Mesenteric fat pad (tissue), 1 donor: ENCODE data around the gene INPP5A. TPM values are rescaled to one million over a fixed set of nuclear protein-coding genes. Genes with fewer than 3 reads are reported as not detected.
"Not testable (repeated sequence)": the region's sequence is repeated elsewhere in the genome, so short reads cannot be mapped to it uniquely, and the experiment has no call there.

Experiments
- DNase-seq: peaks from one replicate; pipeline ENCODE4 v3.0.0-alpha.2; 2020; ENCODE audit warnings: low spot score
- total RNA-seq: library from RNA; stranded (reverse); fragmentation: NEBNext Ultra II Directional; extraction: Animal tissue kit (Norgen Biotek cat#: 25700); gene quantifications from one replicate; pipeline ENCODE4 v1.2.1, GENCODE V29; 2021
- donor health status: DM: yes; HTN: yes; CAD: no.

Gene INPP5A
- total RNA-seq, 1 donor from 2014 or later, result 30.5 TPM

DNA sequence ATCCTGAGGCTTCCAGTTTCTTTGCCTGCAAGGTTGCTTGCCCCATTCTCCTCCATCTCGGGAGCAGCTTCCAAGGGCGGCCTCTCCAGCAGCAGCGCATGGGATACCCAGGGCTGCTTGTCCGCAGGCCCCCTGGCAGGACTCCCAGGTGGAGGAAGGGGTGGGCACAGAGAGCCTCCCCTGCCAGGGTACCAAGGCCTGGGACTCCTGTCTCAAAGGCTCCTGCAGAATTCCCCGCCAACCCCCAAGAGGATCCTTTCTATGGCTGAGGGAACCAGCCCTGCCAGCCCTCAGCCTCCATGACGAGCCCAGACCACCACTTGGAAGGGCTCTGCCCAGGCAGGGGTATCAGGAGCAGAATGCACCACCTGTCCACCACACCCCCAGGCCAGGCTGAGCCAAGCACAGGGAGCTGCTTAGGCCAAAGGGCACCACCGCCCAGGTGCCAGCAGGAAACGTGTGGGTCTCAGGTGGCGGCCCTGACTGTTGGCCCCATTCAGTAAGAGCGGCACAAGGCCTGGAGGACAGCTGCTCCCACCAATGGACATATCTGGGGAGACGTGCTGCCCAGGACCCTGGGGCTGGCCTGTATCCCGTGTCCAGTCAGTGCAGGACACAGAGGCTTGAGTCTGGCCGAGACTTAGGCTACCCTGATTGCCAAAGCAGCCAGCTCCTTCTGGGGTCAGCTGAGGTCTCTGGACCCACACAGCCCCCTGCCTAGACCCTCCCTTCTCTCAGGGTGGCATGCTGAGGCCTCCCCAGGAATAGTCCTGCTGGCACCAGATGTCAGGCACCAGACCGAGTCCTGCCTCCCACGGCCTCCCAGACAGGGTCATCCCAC, 33.8 kb upstream of the INPP5A start:
- no peak for DNase-seq

DNA sequence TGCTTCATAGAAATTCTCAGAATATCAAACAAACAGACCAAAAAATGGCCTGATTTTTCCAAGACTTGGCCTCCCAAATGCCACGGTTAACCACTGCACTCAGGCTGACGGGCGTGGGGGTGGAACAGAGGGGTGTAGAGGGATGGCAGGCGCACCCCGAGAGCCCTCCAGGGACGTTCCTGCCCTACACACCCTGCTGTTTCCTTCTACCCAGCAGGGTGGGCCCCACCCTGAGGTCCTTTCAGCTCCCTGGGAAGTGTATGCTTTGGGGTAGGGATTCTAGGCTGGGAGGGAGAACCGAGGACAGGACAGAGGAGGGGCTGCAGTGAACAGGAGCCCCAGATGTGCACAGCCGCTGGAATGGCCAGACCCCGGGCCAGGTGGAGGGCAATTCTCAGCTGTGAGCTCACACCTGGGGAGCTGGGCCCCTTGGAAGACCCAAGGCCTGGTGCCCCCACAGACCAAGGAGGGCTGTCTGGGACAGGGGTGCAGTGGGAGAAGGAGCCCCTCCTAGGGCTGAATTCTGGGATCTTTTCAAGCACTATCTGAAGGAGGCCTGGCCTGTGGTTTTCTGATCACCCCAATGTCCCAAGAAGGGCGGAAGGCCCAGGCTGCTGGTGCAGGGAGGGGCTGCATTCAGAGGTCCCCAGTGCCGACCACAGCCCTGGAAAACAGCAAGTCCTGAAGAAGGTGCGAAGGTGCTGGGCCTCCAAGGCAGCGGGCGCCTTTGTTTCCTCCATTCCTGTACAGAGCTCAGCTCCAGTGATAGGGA, 32.9 kb upstream of the INPP5A start:
- DNase-seq, result peak; percentile 75

GRCh38 chr10:132505546-132505945, 32.0 kb upstream of the INPP5A start:
- not testable (repeated sequence) for DNase-seq

DNA sequence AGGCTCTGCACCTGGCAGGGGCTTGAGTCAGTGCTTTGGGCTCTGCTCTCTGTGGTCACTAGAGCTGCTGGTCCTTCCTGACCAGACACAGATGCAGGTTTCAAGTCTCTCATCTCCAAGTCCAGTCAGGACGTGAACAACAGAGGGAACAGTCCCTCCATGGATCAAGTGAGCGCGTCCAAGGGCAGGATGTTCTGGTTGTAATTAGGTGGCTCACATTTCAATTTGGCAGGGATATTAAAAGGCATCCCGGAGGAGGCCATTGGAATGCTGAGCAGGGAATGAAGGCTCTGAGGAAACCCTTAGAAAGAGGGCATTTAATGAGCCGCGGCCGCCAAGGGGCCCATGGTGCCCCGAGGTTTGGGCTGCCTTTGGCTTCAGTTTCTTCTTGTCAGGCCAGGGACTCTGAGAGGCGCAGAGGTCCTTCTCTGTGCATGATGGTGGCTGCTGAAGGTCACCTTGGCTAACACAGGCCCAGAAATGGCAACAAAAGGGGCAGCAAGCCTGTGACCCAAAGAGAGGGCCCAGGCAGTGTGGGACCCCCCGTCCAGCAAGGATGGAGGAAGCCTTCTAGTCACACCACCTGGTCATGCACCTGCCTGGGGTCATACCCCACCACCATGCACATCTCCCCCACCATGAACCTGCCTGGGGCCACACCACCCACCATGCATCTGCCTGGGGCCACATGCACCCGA, 30.7 kb upstream of the INPP5A start:
- peak; percentile 74 for DNase-seq

DNA sequence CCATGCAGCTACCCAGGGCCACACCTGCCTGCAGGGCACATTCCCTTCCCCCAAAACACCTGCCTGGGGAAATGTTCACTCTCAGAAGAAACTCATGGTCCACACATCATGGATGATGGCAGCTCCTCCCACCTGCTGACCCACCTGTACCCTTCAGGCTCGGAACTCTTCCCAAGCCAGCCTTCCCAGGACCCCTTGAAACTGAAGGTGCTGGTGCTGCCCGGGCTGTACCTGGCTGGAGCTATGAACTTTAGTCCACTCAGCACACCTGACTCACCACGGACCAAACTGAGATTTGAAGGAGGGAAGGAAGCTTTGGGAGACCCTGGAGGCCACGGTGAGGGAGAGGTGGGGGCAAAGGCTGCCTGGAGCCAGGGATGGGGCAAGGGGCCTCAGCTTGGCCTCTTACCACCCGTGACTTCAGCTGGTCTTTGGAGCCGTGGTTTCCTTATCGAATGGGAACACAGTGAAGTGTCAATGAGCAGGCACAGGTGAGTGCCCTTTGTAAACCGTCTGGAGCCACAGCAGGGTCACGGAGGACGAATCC, 30.1 kb upstream of the INPP5A start:
- DNase-seq, result peak; percentile 37

DNA sequence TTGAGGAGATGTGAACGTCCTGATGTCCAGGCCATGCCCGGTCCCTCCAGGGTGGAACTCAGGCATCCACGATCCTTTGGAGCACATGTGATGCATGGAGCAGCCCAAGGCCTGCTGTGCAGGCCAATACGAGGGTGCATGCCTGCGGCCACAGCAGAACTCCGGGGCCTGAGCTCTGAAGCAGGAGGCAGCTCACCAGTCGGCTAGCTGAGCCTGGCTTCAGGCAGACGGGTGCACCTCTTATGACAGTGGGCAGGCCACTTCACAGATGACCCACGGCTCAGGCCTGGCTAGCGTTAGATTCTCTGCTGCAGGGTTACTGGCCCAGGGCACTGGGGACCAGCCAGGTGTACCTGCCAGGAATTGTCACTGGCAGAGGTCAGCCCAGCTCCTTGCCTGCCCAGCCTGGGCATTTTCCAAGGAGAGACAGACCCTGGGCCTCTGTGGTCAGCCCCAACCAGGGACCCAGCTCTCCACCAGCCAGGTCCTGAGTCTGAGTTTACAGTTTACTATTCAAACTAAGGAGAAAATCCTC, 29.6 kb upstream of the INPP5A start:
- peak; percentile 76 for DNase-seq

DNA sequence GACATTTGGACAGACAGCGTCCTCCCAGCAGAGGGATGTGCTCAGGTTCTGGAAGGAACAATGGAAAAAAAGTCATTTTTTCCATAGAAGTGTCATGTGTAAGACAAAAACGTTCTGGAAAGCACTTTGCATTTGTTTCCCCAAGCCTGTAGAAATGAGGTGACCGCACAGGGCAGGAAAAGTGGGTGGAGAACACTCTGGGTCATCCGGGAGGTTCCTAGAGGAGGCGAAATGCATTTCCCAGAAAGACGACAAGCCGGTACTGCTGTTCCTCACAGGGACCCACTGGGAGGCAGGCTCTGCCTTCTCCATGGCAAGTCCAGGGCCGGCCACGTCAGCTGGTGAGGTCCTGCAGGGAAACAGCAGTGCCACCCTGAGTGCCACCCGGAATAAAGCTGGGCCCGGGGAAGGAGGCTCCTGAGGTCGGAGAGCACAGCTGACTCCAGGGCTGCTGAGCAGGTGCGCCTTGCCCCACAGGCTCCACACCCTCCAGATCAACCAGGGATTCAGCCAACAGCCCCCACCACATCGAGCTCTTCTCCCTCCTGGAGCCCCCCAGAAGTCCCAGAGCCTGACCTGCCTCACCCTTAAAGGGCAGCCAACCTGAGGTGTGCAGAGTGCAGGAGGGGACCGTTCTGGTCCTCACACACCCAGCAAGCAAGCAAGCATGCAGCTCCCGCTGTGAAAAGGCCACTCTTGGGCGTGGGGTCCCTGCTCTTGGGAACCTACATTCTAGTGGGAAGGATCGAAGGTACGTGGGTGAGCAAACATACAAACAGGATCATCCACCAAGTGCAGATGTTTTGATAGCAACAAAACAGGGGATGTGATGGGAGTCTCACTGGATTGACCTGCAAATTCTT, 28.8 kb upstream of the INPP5A start:
- DNase-seq, result peak; percentile 87

DNA sequence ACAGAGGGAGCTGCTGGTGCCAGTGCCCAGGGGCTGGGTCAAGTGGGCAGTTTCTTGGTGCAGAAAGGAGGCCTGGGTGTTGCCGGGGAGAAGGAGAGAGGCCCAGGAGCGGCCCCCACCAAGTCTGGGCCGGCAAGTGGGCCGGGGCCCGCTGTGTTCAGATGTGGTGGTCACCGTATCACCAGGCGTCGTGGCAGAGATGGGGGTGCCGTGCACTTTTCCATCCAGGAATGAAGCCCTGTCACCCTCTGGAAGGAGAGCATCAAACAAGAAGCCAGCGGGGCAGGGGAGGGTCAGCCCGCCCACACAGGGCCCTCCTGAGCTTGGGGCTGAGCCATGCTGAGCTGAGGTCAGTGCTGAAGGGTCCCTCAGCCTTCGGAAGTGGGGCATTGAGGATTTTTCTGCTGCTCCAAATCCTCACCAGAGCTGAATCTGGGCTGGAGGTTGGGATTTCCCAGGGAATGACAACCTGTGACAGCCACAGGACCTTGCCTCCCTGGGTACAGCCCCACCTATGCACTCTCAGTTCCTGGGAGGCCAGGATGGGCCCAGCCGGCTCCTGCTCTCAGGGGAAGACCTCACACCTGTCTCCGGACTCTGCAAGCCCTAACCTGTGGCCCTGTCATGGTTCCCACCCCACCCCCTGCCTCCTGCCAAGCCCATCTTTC, 27.9 kb upstream of the INPP5A start:
- peak; percentile 85 for DNase-seq

- no peak for DNase-seq
Observed at GRCh38 chr10:132510174-132510611, 27.4 kb upstream of the INPP5A start.

- peak; percentile 18 for DNase-seq
Observed at GRCh38 chr10:132511121-132512051, 26.2 kb upstream of the INPP5A start.

GRCh38 chr10:132512052-132512442, 25.5 kb upstream of the INPP5A start:
- no peak for DNase-seq

DNA sequence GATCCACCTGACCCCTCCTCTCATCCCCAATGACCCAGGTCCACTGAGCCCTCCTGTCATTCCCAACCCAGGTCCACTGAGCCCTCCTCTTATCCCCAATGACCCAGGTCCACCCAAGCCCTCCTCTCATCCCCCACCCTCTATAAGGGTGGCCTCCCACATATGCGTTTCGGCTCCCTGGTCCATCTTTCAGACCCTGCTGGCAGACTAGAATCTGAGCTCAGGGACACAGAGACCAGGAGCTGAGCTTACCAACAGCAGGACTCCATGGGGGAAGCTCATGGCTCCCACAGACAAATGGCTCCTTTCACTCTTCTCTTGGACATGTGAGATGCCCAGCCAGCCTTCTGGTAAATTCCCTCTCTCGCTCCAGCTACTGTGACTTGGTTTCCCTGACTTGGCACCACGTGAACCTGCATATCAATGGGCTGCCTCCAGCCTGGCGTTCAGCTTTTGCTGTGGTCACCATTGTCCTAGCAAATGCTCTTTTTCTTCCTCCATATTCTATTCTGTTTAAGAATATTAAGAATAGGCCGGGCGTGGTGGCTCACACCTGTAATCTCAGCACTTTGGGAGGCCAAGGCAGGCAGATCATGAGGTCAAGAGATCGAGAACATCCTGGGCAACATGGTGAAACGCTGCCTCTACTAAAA, 24.8 kb upstream of the INPP5A start:
- DNase-seq, result peak; percentile 41

- peak; percentile 85 for DNase-seq
Observed at GRCh38 chr10:132514821-132515520, 22.6 kb upstream of the INPP5A start.

GRCh38 chr10:132515811-132516726, 21.5 kb upstream of the INPP5A start:
- peak; percentile 76 for DNase-seq

DNA sequence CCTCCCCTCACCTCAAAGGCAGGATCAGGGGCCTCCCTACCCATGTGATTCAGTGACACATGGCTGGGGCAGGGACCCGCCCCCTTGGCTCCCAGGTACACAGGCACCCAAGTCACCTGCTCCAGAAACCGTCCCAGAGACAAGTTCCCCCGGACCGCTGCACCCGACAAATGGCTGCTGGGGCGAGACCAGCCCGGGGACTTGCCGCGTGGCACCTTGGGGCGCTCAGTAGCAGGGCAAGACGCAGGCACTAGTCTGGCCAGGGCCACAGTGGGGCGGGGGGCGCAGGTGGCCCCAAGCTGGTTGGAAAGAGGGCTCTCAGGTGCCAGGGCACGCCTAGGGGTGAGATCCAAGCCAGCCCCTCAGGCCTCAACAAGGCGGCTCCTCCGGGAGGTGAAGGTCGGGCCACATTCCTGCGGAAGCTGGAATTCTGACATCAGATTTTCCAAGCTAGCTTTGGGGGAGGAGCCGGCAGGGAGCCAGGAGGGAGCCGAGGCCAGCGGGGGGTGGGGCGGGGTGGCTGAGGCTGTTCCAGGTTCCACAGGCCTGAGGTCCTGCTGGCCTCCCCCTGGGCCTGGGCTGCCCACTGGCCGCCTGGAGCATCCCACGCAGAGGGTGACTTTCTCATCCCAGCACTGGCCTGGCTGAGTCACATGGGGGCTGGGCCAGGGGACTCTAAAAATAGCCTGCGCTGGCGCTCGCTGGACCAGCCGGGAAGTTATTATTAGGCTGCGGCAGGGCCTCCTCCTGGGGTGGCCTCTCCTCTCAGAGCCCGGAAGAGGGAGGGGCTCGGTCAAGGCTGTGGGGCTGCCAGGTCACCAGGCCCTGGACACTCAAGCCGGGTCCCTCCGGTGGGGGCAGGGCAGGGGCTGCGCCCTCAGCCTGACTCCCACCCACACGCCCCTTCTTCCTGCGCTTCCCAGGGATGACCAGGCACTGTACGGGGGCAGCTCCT, 20.5 kb upstream of the INPP5A start:
- DNase-seq, result peak; percentile 94
